ENCODE measurements around the gene ITPR2.

Gene ITPR2

GRCh38 chr12:26744042-26744626 is 88.9 kb downstream of the ITPR2 start:
- H3K9me2 ChIP-seq (ENCODE audit: low read depth, low read length): no peaks in the 10 kb centered on the region
- H3K27ac ChIP-seq (ENCODE audit: low read depth, low read length, poor library complexity, severe bottlenecking): no peak overlapping the region
- H3K36me3 ChIP-seq (ENCODE audit: insufficient read depth, low read length): peaks cover 2% of the 10 kb centered on the region; the same call in 1 of the 2 replicates
- TF ChIP-seq CTCF (IDR thresholded peaks at IDR 0.05; ENCODE audit: low read length) (no peak), EZH2 (IDR thresholded peaks at IDR 0.05; ENCODE audit: borderline replicate concordance, low read length) (no peak)
- H3K4me1 ChIP-seq (ENCODE audit: insufficient read depth, low read length, severe bottlenecking): peaks cover 9% of the 10 kb centered on the region
- H3K79me2 ChIP-seq (ENCODE audit: insufficient read depth, low read length): no peaks in the 10 kb centered on the region
- H3K4me3 ChIP-seq (ENCODE audit: low read depth, low read length, poor library complexity, severe bottlenecking): no peak overlapping the region
- no peak overlapping the region for H2AFZ ChIP-seq (ENCODE audit: low read length)
- H3K27me3 ChIP-seq (ENCODE audit: insufficient read depth, low read length): no peaks in the 10 kb centered on the region
- no peaks in the 10 kb centered on the region for H3F3A ChIP-seq (ENCODE audit: insufficient read depth, low read length)
- H3K9ac ChIP-seq (ENCODE audit: low read length): no peak overlapping the region
- H3K4me2 ChIP-seq (ENCODE audit: low read length): no peak overlapping the region
- no peaks in the 10 kb centered on the region for H4K20me1 ChIP-seq (ENCODE audit: insufficient read depth, low read length)
- H3K9me3 ChIP-seq (ENCODE audit: low read length): peaks cover 6% of the 10 kb centered on the region; the same call in 1 of the 2 replicates

- Histone ChIP-seq H3K9ac (ENCODE audit: low read length) (no peak overlapping the region), H3K4me2 (ENCODE audit: low read length) (no peak overlapping the region), H3F3A (ENCODE audit: insufficient read depth, low read length) (no peaks in the 10 kb centered on the region), H3K27me3 (ENCODE audit: insufficient read depth, low read length) (no peaks in the 10 kb centered on the region), H3K27ac (ENCODE audit: low read depth, low read length, poor library complexity, severe bottlenecking) (no peak overlapping the region), H2AFZ (ENCODE audit: low read length) (no peak overlapping the region), H4K20me1 (ENCODE audit: insufficient read depth, low read length) (no peaks in the 10 kb centered on the region; the same call in 1 of the 2 replicates), H3K9me2 (ENCODE audit: low read depth, low read length) (no peaks in the 10 kb centered on the region), H3K4me1 (ENCODE audit: insufficient read depth, low read length, severe bottlenecking) (peaks cover 8% of the 10 kb centered on the region), H3K9me3 (ENCODE audit: low read length) (peaks cover 11% of the 10 kb centered on the region; the same call in 1 of the 2 replicates), H3K4me3 (ENCODE audit: low read depth, low read length, poor library complexity, severe bottlenecking) (no peak overlapping the region), H3K36me3 (ENCODE audit: insufficient read depth, low read length) (peaks cover 5% of the 10 kb centered on the region; the same call in 1 of the 2 replicates), H3K79me2 (ENCODE audit: insufficient read depth, low read length) (no peaks in the 10 kb centered on the region)
- no peak for TF ChIP-seq CTCF (IDR thresholded peaks at IDR 0.05; ENCODE audit: low read length)
- no peak for TF ChIP-seq EZH2 (IDR thresholded peaks at IDR 0.05; ENCODE audit: borderline replicate concordance, low read length)
These were observed 91.3 kb downstream of the ITPR2 start for GRCh38 chr12:26741584-26742227.

- Histone ChIP-seq H3K9me3 (ENCODE audit: low read length) (peaks cover 11% of the 10 kb centered on the region; the same call in 1 of the 2 replicates), H3K79me2 (ENCODE audit: insufficient read depth, low read length) (no peaks in the 10 kb centered on the region), H3K9me2 (ENCODE audit: low read depth, low read length) (no peaks in the 10 kb centered on the region)
These were observed 92.0 kb downstream of the ITPR2 start for GRCh38 chr12:26740991-26741390.

More at GRCh38 chr12:26740991-26741390, 92.0 kb downstream of the ITPR2 start:
- no peaks in the 10 kb centered on the region; the same call in 1 of the 2 replicates for H4K20me1 ChIP-seq (ENCODE audit: insufficient read depth, low read length)
- H3K36me3 ChIP-seq (ENCODE audit: insufficient read depth, low read length): peaks cover 5% of the 10 kb centered on the region; the same call in 1 of the 2 replicates
- no peak for TF ChIP-seq CTCF (IDR thresholded peaks at IDR 0.05; ENCODE audit: low read length)
- TF ChIP-seq EZH2 (IDR thresholded peaks at IDR 0.05; ENCODE audit: borderline replicate concordance, low read length): no peak
- H3K27ac ChIP-seq (ENCODE audit: low read depth, low read length, poor library complexity, severe bottlenecking): no peak overlapping the region
- H3F3A ChIP-seq (ENCODE audit: insufficient read depth, low read length): no peaks in the 10 kb centered on the region
- no peaks in the 10 kb centered on the region for H3K27me3 ChIP-seq (ENCODE audit: insufficient read depth, low read length)
- no peak overlapping the region for H3K4me2 ChIP-seq (ENCODE audit: low read length)
- H3K9ac ChIP-seq (ENCODE audit: low read length): no peak overlapping the region
- H2AFZ ChIP-seq (ENCODE audit: low read length): no peak overlapping the region
- H3K4me1 ChIP-seq (ENCODE audit: insufficient read depth, low read length, severe bottlenecking): peaks cover 1% of the 10 kb centered on the region
- no peak overlapping the region for H3K4me3 ChIP-seq (ENCODE audit: low read depth, low read length, poor library complexity, severe bottlenecking)

All from OCI-LY1 (cell line).